RWPE2 (cell line): Measurements from ENCODE around the gene CAPZA3.

Source experiments
- ATAC-seq: fragments of 200-7000 bp; cut with Tn5 transposase; 3 replicates; pipeline ENCODE4 v1.9.1; 2021; ENCODE audit warnings: low read depth
- DNase-seq: peaks from one replicate; pipeline ENCODE4 v3.0.0-alpha.2; 2020; ENCODE audit warnings: low spot score
- H3K27ac ChIP-seq: fragments of 450-650 bp; 2 replicates; pipeline ENCODE4 v1.5.1; 2017; ENCODE audit warnings: mild to moderate bottlenecking; ENCODE audit not compliant: poor library complexity, severe bottlenecking
- H3K27me3 ChIP-seq: fragments of 250-450 bp; sonication (Bioruptor Pico); 2 replicates; pipeline ENCODE4 v1.5.1; 2021; ENCODE audit warnings: mild to moderate bottlenecking, moderate library complexity; ENCODE audit not compliant: insufficient read depth, poor library complexity, severe bottlenecking
- H3K36me3 ChIP-seq: fragments of 250-450 bp; sonication (Bioruptor Pico); 2 replicates; pipeline ENCODE4 v1.5.1; 2020; ENCODE audit warnings: low read depth, mild to moderate bottlenecking, moderate library complexity
- H3K4me1 ChIP-seq: fragments of 250-450 bp; sonication (Bioruptor Pico); 2 replicates; pipeline ENCODE4 v1.5.1; 2021; ENCODE audit warnings: mild to moderate bottlenecking, moderate library complexity; ENCODE audit not compliant: insufficient read depth, poor library complexity, severe bottlenecking
- H3K4me3 ChIP-seq: fragments of 250-450 bp; sonication (Bioruptor Pico); 2 replicates; pipeline ENCODE4 v1.5.1; 2021; ENCODE audit warnings: mild to moderate bottlenecking, moderate library complexity; ENCODE audit not compliant: severe bottlenecking
- H3K9me3 ChIP-seq: fragments of 250-450 bp; sonication (Bioruptor Pico); 2 replicates; pipeline ENCODE4 v1.5.1; 2021; ENCODE audit warnings: mild to moderate bottlenecking, moderate library complexity; ENCODE audit not compliant: severe bottlenecking
- TF ChIP-seq, protein P1 (sequence below): fragments of 450-650 bp; IDR thresholded peaks from one replicate; pipeline ENCODE4 v1.5.1; 2017; ENCODE audit warnings: mild to moderate bottlenecking, moderate library complexity; ENCODE audit not compliant: poor library complexity, severe bottlenecking

Gene CAPZA3

DNA sequence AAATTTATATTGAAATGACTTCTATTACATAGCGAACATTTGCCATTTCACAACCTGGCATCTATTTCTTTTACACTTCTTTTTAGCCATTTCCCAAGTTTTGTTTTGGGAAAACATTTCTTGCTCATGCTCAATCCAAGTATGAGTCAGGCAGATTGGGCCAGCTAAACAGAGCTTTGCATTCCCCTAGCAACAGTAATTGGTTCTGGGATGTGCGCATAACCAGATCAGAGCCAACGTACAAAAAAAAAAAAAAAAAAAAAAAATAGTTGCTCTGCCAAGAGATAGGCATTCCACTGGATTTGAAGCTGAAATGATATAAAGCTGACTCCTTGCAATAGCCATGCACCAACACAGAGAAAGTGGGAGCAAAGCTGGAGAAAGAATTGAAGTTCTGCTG, 37.6 kb upstream of the CAPZA3 start:
- Histone ChIP-seq H3K4me1 (peaks cover 7% of the 10 kb centered on the region), H3K4me3 (no peak overlapping the region), H3K27ac (no peak overlapping the region), H3K36me3 (no peaks in the 10 kb centered on the region), H3K27me3 (no peaks in the 10 kb centered on the region), H3K9me3 (no peaks in the 10 kb centered on the region)
- no peak for DNase-seq
- TF ChIP-seq, protein P1, sequence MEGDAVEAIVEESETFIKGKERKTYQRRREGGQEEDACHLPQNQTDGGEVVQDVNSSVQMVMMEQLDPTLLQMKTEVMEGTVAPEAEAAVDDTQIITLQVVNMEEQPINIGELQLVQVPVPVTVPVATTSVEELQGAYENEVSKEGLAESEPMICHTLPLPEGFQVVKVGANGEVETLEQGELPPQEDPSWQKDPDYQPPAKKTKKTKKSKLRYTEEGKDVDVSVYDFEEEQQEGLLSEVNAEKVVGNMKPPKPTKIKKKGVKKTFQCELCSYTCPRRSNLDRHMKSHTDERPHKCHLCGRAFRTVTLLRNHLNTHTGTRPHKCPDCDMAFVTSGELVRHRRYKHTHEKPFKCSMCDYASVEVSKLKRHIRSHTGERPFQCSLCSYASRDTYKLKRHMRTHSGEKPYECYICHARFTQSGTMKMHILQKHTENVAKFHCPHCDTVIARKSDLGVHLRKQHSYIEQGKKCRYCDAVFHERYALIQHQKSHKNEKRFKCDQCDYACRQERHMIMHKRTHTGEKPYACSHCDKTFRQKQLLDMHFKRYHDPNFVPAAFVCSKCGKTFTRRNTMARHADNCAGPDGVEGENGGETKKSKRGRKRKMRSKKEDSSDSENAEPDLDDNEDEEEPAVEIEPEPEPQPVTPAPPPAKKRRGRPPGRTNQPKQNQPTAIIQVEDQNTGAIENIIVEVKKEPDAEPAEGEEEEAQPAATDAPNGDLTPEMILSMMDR = no peak
- no peak for ATAC-seq

DNA sequence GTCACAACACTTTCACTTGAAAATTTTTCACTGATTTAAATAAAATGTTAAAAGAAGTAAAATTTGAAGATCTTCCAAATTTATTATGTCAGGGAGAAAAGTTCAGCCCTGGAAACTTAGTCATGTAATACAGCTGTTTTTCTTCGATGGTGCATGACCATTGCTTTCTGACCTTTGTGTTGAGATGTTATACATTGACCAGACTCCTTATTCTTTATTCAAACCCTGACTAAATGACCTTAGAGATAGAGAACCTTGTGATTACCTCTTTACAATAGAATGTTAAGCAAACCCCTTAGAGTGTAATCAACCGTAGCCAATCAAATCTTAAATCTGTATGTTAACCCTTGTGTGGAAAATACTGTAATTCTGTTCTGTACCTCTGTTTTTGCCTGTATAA, 34.6 kb upstream of the CAPZA3 start:
- TF ChIP-seq, protein P1 = no peak
- H3K36me3 ChIP-seq = no peaks in the 10 kb centered on the region
- no peak for DNase-seq
- H3K27me3 ChIP-seq = no peaks in the 10 kb centered on the region
- H3K27ac ChIP-seq = no peak overlapping the region
- H3K4me3 ChIP-seq = no peak overlapping the region
- ATAC-seq = no peak
- no peaks in the 10 kb centered on the region for H3K9me3 ChIP-seq
- H3K4me1 ChIP-seq = no peaks in the 10 kb centered on the region

DNA sequence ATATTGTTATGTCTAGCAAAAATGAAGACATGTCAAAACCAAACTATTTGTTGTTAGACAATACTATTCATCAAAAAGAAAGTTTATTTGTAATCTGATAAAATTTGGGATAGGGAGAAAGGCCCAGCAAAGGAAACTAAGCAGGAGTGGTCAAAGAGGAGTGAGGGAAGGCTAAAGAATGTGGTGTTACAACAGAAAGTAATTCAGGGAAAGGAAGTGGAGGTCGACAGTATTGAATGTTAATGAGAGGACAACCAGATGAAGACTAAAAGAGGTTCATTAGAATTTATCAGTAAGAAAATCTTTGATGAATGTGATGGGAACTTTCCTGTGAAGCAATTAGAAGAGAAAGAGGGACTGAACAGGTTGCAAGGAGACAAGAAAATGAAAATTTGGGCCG, 34.0 kb upstream of the CAPZA3 start:
- Histone ChIP-seq H3K27ac (no peak overlapping the region), H3K4me3 (no peak overlapping the region), H3K36me3 (no peaks in the 10 kb centered on the region), H3K9me3 (no peaks in the 10 kb centered on the region), H3K27me3 (no peaks in the 10 kb centered on the region), H3K4me1 (no peaks in the 10 kb centered on the region)
- TF ChIP-seq, protein P1 = no peak
- ATAC-seq (no peak), DNase-seq (no peak)

DNA sequence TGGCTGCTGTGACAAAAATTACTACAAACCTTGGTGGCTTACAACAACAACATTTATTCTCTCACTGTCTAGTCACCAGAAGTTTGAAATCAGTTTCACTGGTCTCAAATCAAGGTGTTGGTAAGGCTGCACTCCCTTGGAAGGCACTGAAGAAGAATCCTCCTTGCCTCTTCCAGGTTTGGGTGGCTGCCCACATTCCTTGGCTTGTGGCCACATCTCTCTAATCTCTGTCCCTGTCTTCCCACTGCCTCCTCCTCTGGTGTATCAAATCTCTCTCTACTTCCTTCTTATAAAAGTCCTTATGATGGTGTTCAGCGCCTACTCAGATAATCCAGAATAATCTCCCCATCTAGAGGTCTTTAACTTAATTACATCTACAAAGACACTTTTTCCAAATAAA, 31.1 kb upstream of the CAPZA3 start:
- no peaks in the 10 kb centered on the region for H3K9me3 ChIP-seq
- TF ChIP-seq, protein P1 = no peak
- no peak overlapping the region for H3K27ac ChIP-seq
- no peaks in the 10 kb centered on the region for H3K36me3 ChIP-seq
- no peak for DNase-seq
- ATAC-seq = no peak
- no peak overlapping the region for H3K4me3 ChIP-seq
- H3K4me1 ChIP-seq = no peaks in the 10 kb centered on the region
- H3K27me3 ChIP-seq = no peaks in the 10 kb centered on the region

DNA sequence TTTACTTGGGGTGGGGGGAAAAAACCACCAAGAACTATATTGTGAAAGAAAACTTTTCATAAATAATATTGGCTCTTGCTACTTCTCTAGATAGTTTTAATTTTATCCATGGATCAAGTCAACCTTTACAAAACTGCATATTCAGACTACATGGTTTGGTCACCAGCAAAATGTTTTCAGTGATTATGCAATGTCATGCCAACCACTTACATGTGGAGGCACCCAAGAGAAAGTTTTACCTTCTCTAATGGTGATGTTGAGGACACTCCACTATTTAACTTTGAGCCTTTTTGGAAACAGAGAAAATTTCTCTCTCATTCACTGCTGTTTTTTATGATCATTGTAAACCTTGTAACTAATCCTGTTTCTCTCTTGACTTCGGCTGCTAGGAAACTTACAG, 21.7 kb upstream of the CAPZA3 start:
- no peak overlapping the region for H3K27ac ChIP-seq
- no peaks in the 10 kb centered on the region for H3K36me3 ChIP-seq
- DNase-seq = no peak
- no peaks in the 10 kb centered on the region for H3K9me3 ChIP-seq
- TF ChIP-seq, protein P1 = no peak
- H3K4me3 ChIP-seq = no peak overlapping the region
- peaks cover 9% of the 10 kb centered on the region for H3K4me1 ChIP-seq
- H3K27me3 ChIP-seq = no peaks in the 10 kb centered on the region
- ATAC-seq = no peak
